C4-2B (cell line): ENCODE results near the gene ANKH.

ENCODE experiments used
- H3K27ac ChIP-seq: fragments of 450-650 bp; 2 replicates; pipeline ENCODE4 v1.5.1; 2017
- CTCF ChIP-seq: fragments of 450-650 bp; conservative IDR thresholded peaks from 2 replicates; pipeline ENCODE4 v1.5.1; 2017; ENCODE audit warnings: mild to moderate bottlenecking
- ZFX ChIP-seq: fragments of 450-650 bp; IDR thresholded peaks from 2 replicates; pipeline ENCODE4 v1.6.1; 2017

The ANKH gene

DNA sequence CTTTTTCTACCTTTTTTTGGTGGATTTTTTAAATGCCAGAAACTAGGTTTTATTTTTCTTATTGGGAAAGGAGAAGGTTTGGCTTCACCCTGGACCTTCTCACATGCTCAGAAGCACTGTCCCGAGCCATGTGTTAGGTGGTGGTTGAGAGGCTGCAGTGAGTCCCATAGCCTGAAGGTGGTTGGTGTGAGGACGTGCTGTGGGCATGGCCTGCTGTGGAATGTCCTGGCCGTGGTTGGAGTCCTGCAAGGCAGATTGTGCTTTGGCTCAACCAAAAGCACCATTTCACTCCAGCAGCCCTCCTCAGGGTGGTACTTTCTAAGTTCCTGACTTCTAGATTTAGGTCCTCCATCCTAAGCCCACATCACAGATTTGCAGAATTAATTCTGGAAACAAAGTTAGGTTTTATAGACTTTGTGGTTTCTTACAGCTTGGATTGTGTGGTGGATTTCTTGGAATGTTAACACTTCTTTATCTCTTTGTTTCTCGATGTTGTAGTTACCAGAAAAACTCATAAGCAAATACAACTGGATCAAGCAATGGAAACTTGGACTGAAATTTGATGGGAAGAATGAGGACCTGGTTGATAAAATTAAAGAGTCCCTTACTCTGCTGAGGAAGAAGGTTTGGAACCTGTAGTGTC is 184.4 kb downstream of the ANKH start:
- H3K27ac ChIP-seq: peak overlapping the region; percentile 17; the same call in 1 of the 2 replicates
- no peak for TF ChIP-seq CTCF
- TF ChIP-seq ZFX: no peak

- no peak for TF ChIP-seq ZFX
- TF ChIP-seq CTCF: no peak
- peak overlapping the region; percentile 72; the same call in 1 of the 2 replicates for H3K27ac ChIP-seq
Observed at GRCh38 chr5:14686517-14686916, 185.1 kb downstream of the ANKH start.

DNA sequence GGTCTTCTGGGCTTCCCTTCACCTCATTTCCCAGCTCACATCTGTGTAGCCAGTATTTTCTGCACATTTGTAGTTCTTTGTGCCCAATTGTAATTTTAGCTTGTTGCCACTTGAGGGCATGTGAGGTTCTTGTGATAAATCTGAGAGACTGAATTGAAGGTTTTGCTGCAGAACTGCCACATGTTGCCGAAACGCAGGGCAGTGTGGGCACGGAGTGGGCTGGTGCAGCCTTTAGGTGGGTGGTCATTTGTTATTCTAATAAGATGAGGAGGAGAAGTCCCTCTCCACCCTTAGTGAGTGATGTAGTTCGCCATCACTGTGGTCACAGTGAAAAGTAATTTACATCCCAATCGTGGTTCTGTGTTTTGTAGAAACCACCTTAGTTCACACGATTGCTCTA is 185.8 kb downstream of the ANKH start:
- TF ChIP-seq ZFX (no peak), CTCF (peak; percentile 86)
- H3K27ac ChIP-seq: peak overlapping the region; percentile 72

GRCh38 chr5:14684757-14685156 is 186.8 kb downstream of the ANKH start:
- no peak for TF ChIP-seq CTCF
- no peak for TF ChIP-seq ZFX
- peak overlapping the region; percentile 99 for H3K27ac ChIP-seq

DNA sequence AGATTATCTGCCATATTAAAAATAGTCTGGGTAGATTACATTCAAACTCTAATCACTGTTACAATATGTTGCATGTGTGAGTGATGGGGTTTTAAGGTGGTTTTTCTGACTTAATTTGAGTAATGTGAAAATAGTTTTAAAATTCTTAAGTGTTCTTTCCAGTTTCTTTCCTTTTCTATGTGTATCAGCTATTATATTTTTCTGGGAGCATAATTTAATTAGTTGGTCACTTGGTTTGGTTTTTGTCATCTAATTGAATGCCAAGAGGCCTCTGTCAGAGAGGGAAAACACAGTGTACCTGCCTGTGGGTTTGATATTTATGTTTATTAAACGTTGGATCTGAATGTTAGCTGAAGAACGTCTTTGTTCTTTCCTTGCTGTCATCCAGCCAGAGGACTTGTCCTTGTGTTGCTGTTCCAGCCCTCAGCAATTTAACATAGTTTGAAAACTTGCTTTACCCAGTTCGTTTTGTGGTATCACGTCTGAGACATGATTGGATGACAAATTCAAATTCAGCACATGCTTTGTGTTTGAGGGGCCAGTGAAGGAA is 187.6 kb downstream of the ANKH start:
- TF ChIP-seq ZFX (no peak), CTCF (no peak)

DNA sequence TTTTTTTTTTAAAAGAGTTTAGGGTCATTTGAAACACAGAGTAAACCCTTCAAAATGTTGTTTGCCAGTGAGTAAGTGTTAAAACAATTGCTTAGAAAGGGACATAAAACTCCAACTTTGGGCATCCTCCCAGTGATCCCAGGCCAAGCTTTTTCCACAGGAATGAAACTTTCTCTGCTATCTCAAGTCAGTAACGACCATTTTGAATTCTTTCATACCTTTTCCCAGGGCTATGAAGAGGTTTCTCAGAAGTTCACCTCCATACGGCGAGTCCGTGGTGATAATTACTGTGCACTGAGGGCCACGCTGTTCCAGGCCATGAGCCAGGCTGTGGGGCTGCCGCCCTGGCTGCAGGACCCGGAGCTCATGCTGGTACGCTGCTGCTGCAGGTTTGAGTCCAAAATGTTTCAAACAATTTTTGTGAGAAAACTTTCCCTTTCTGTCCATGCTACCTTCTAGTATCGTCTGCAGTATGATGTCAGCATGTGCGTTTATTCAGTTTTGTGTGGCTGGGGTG is 190.3 kb downstream of the ANKH start:
- TF ChIP-seq ZFX: no peak
- no peak for TF ChIP-seq CTCF
- no peak overlapping the region for H3K27ac ChIP-seq

More for the DNA sequence above, 187.6 kb downstream of the ANKH start:
- peak overlapping the region; percentile 99 for H3K27ac ChIP-seq

DNA sequence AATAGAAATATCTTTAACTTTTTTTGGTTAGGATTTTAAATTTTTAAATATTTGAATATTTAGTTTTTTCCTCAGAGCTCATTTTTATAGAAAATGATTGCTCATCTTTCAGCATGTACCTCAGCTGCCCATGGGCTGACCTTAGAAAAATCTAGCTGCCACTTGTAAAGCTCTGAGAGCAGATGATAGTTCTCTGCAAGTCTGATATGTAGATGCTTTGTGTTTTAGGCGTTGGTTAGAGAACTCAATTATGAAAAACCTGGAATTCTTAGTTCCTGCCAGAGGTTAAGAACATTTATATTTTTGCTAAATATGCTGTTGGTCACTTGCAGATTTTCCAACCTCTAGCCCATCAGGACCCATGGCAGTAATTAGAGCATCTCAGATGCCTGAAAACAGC is 192.0 kb downstream of the ANKH start:
- no peak overlapping the region for H3K27ac ChIP-seq
- no peak for TF ChIP-seq CTCF
- no peak for TF ChIP-seq ZFX
